HFF-Myc (cell line): ENCODE results near the gene ETV6.

Source experiments
- DNase-seq: peaks from one replicate; pipeline ENCODE4 v3.0.0-alpha.2; 2011; ENCODE audit warnings: low read depth; ENCODE audit errors: extremely low read depth
- H3K4me3 ChIP-seq: replicated peaks from 2 replicates; pipeline ENCODE4 v1.5.1; 2011; ENCODE audit warnings: low read depth, mild to moderate bottlenecking, control low read depth, low read length
- CTCF ChIP-seq: IDR thresholded peaks from 2 replicates; pipeline ENCODE4 v1.5.1; 2012; ENCODE audit warnings: mild to moderate bottlenecking, low read depth, low read length, control low read depth; ENCODE audit errors: missing control alignments

ETV6 gene

GRCh38 chr12:11729008-11729407 lies 79.5 kb downstream of the ETV6 start:
- TF ChIP-seq CTCF: no peak
- DNase-seq: no peak

GRCh38 chr12:11729439-11730150 lies 80.1 kb downstream of the ETV6 start:
- no peak overlapping the region for H3K4me3 ChIP-seq
- DNase-seq: no peak
- TF ChIP-seq CTCF: no peak

More at GRCh38 chr12:11729008-11729407, 79.5 kb downstream of the ETV6 start:
- H3K4me3 ChIP-seq: no peak overlapping the region

GRCh38 chr12:11730299-11731041 lies 81.0 kb downstream of the ETV6 start:
- DNase-seq: no peak
- no peak for TF ChIP-seq CTCF
- H3K4me3 ChIP-seq: no peak overlapping the region

GRCh38 chr12:11731042-11731357 lies 81.5 kb downstream of the ETV6 start:
- DNase-seq: no peak
- H3K4me3 ChIP-seq: no peak overlapping the region
- TF ChIP-seq CTCF: no peak

GRCh38 chr12:11731455-11731854 lies 82.0 kb downstream of the ETV6 start:
- no peak for DNase-seq
- no peak for TF ChIP-seq CTCF
- H3K4me3 ChIP-seq: no peak overlapping the region

- no peak for TF ChIP-seq CTCF
- no peak overlapping the region for H3K4me3 ChIP-seq
- no peak for DNase-seq
These were observed 82.5 kb downstream of the ETV6 start for GRCh38 chr12:11732023-11732422.
